Thyroid gland (tissue), 4 donors: Measurements from ENCODE around the gene SIPA1L3.

Experiments used
- CTCF ChIP-seq, 6 experiments: fragments of 200-600 bp in 3 of 6; fragments of 450-650 bp in 3 of 6; sonication (generic) in 3 of 6; IDR thresholded peaks; one replicate each; pipeline ENCODE4 v1.5.1; 2016 to 2019; ENCODE audit warnings: antibody characterized with exemption in 6 of 6, mild to moderate bottlenecking in 2 of 6, inconsistent platforms in 1 of 6, moderate library complexity in 1 of 6
- POLR2A ChIP-seq, 2 donors: fragments of 450-650 bp; IDR thresholded peaks; one replicate each; pipeline ENCODE4 v1.6.1; 2017; ENCODE audit warnings: antibody characterized with exemption in 2 of 2, mild to moderate bottlenecking in 2 of 2, moderate library complexity in 1 of 2

DNA sequence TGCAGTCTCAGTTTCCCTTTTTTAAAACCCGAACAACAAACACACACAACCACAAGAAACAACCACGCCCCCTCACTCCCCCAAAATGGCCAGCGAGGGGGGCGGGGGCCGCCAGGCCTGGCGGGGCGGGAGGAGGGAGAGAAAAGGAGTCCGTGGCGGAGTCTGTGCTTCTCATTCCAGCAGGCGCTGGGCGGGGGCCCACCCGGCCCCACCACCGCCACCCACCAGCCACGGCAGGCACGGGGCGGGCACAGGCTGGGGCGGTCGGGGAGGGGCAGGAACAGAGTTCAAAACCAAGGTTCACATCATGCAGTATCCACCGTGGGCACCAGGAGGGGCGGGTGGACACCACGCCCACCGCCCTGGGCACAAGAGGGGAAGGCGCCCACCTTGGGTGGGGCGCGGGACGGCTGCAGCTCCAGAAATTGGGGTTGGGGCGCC is 304.2 kb downstream of the SIPA1L3 start:
- TF ChIP-seq POLR2A (IDR thresholded peaks at IDR 0.05) (no peak), CTCF (IDR thresholded peaks at IDR 0.05) (no peak)
